ENCODE measurements around the gene PATJ.

The PATJ gene

DNA sequence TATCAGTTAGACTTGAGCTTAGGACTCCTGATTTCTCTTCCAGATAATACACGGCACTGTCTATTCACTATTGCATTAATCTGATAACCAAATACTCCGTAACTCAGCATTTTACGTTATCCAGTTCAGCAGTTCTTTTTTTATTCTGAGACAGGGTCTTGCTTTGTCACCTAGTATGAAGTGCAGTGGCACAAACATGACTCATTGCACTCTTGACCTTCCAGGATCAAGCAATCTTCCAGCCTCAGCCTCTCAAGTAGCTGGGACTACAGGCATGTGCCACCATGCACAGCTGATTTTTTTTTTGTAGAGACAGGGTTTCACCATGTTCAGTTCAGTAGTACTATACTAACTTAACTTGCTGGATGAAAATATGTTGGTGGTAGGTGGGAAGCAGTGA, 156.4 kb downstream of the PATJ start (continued):
- TF ChIP-seq ZNF169 (tag by site-specific recombination; IDR thresholded peaks at IDR 0.05) (no peak), ZNF302 (tag by site-specific recombination; IDR thresholded peaks at IDR 0.05; ENCODE audit: low read depth) (no peak), ZNF792 (tag by site-specific recombination; IDR thresholded peaks at IDR 0.05) (no peak), ZNF2 (tag by site-specific recombination; IDR thresholded peaks at IDR 0.05) (no peak)

DNA sequence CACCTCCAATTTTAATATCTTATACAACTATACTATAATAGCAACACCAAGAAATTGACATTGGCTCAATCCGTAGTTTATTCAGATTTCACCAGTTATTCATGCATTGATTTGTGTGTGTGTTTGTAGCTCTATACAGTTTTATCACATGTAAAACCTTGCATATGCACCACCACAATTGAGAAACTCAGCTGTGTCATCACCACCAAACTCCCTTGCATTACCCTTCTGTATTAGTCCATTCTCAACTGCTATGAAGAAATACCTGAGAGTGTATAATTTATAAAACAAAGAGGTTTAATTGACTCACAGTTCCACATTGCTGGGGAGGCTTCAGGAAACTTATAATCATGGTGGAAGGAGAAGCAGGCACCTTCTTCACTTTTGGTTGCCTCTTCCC, 162.1 kb downstream of the PATJ start:
- Histone ChIP-seq H3K4me3 (ENCODE audit: low read depth, low read length) (no peak overlapping the region), H3K9me3 (ENCODE audit: control insufficient read depth, insufficient read depth, low read depth, low read length) (no peaks in the 10 kb centered on the region), H3K27ac (ENCODE audit: extremely low read depth, low read depth, low read length) (no peak overlapping the region), H3K4me1 (ENCODE audit: control insufficient read depth, insufficient read depth, low read length) (no peaks in the 10 kb centered on the region), H3K36me3 (ENCODE audit: control insufficient read depth in 2 of 2, insufficient read depth in 1 of 2, low read length in 2 of 2) (peaks cover 1 to 30% of the 10 kb centered on the region in 2 experiments; a peak in 2 of 3 replicates)
- CTCF ChIA-PET = no interaction called here
- TF ChIP-seq, protein P1, sequence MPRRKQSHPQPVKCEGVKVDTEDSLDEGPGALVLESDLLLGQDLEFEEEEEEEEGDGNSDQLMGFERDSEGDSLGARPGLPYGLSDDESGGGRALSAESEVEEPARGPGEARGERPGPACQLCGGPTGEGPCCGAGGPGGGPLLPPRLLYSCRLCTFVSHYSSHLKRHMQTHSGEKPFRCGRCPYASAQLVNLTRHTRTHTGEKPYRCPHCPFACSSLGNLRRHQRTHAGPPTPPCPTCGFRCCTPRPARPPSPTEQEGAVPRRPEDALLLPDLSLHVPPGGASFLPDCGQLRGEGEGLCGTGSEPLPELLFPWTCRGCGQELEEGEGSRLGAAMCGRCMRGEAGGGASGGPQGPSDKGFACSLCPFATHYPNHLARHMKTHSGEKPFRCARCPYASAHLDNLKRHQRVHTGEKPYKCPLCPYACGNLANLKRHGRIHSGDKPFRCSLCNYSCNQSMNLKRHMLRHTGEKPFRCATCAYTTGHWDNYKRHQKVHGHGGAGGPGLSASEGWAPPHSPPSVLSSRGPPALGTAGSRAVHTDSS (tag by site-specific recombination; IDR thresholded peaks at IDR 0.05) = no peak
- TF ChIP-seq SALL2 (tag by site-specific recombination; IDR thresholded peaks at IDR 0.05; ENCODE audit: borderline replicate concordance) = no peak
- TF ChIP-seq ZNF560 (tag by site-specific recombination; IDR thresholded peaks at IDR 0.05; ENCODE audit: borderline replicate concordance) = no peak
- TF ChIP-seq, protein P2, sequence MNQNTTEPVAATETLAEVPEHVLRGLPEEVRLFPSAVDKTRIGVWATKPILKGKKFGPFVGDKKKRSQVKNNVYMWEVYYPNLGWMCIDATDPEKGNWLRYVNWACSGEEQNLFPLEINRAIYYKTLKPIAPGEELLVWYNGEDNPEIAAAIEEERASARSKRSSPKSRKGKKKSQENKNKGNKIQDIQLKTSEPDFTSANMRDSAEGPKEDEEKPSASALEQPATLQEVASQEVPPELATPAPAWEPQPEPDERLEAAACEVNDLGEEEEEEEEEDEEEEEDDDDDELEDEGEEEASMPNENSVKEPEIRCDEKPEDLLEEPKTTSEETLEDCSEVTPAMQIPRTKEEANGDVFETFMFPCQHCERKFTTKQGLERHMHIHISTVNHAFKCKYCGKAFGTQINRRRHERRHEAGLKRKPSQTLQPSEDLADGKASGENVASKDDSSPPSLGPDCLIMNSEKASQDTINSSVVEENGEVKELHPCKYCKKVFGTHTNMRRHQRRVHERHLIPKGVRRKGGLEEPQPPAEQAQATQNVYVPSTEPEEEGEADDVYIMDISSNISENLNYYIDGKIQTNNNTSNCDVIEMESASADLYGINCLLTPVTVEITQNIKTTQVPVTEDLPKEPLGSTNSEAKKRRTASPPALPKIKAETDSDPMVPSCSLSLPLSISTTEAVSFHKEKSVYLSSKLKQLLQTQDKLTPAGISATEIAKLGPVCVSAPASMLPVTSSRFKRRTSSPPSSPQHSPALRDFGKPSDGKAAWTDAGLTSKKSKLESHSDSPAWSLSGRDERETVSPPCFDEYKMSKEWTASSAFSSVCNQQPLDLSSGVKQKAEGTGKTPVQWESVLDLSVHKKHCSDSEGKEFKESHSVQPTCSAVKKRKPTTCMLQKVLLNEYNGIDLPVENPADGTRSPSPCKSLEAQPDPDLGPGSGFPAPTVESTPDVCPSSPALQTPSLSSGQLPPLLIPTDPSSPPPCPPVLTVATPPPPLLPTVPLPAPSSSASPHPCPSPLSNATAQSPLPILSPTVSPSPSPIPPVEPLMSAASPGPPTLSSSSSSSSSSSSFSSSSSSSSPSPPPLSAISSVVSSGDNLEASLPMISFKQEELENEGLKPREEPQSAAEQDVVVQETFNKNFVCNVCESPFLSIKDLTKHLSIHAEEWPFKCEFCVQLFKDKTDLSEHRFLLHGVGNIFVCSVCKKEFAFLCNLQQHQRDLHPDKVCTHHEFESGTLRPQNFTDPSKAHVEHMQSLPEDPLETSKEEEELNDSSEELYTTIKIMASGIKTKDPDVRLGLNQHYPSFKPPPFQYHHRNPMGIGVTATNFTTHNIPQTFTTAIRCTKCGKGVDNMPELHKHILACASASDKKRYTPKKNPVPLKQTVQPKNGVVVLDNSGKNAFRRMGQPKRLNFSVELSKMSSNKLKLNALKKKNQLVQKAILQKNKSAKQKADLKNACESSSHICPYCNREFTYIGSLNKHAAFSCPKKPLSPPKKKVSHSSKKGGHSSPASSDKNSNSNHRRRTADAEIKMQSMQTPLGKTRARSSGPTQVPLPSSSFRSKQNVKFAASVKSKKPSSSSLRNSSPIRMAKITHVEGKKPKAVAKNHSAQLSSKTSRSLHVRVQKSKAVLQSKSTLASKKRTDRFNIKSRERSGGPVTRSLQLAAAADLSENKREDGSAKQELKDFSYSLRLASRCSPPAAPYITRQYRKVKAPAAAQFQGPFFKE (tag by site-specific recombination; IDR thresholded peaks at IDR 0.05; ENCODE audit: borderline replicate concordance) = no peak
- TF ChIP-seq ZNF529 (tag by site-specific recombination; IDR thresholded peaks at IDR 0.05; ENCODE audit: insufficient replicate concordance) = no peak
- TF ChIP-seq, protein P3, sequence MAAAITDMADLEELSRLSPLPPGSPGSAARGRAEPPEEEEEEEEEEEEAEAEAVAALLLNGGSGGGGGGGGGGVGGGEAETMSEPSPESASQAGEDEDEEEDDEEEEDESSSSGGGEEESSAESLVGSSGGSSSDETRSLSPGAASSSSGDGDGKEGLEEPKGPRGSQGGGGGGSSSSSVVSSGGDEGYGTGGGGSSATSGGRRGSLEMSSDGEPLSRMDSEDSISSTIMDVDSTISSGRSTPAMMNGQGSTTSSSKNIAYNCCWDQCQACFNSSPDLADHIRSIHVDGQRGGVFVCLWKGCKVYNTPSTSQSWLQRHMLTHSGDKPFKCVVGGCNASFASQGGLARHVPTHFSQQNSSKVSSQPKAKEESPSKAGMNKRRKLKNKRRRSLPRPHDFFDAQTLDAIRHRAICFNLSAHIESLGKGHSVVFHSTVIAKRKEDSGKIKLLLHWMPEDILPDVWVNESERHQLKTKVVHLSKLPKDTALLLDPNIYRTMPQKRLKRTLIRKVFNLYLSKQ (tag by site-specific recombination; IDR thresholded peaks at IDR 0.05; ENCODE audit: borderline replicate concordance) = no peak
- TF ChIP-seq, protein P4, sequence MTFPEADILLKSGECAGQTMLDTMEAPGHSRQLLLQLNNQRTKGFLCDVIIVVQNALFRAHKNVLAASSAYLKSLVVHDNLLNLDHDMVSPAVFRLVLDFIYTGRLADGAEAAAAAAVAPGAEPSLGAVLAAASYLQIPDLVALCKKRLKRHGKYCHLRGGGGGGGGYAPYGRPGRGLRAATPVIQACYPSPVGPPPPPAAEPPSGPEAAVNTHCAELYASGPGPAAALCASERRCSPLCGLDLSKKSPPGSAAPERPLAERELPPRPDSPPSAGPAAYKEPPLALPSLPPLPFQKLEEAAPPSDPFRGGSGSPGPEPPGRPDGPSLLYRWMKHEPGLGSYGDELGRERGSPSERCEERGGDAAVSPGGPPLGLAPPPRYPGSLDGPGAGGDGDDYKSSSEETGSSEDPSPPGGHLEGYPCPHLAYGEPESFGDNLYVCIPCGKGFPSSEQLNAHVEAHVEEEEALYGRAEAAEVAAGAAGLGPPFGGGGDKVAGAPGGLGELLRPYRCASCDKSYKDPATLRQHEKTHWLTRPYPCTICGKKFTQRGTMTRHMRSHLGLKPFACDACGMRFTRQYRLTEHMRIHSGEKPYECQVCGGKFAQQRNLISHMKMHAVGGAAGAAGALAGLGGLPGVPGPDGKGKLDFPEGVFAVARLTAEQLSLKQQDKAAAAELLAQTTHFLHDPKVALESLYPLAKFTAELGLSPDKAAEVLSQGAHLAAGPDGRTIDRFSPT (tag by site-specific recombination; IDR thresholded peaks at IDR 0.05) = no peak
- TF ChIP-seq ZNF514 (tag by site-specific recombination; IDR thresholded peaks at IDR 0.05) = no peak
- no peak for TF ChIP-seq GLI4 (tag by site-specific recombination; IDR thresholded peaks at IDR 0.05)
- TF ChIP-seq, protein P5, sequence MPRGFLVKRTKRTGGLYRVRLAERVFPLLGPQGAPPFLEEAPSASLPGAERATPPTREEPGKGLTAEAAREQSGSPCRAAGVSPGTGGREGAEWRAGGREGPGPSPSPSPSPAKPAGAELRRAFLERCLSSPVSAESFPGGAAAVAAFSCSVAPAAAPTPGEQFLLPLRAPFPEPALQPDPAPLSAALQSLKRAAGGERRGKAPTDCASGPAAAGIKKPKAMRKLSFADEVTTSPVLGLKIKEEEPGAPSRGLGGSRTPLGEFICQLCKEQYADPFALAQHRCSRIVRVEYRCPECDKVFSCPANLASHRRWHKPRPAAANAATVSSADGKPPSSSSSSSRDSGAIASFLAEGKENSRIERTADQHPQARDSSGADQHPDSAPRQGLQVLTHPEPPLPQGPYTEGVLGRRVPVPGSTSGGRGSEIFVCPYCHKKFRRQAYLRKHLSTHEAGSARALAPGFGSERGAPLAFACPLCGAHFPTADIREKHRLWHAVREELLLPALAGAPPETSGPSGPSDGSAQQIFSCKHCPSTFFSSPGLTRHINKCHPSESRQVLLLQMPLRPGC (tag by site-specific recombination; IDR thresholded peaks at IDR 0.05) = no peak
- POLR2A ChIA-PET = no interaction called here
